MM.1S (cell line): Measurements from ENCODE around the gene MBD5.

Experiments
- DNase-seq: peaks from one replicate; pipeline ENCODE4 v3.0.0-alpha.2; 2015
- H2AFZ ChIP-seq: fragments of 300-600 bp; sonication (generic); 2 replicates; pipeline ENCODE4 v1.6.0; 2016; ENCODE audit warnings: antibody characterized with exemption, low read length
- H3F3A ChIP-seq: fragments of 300-600 bp; sonication (generic); 2 replicates; pipeline ENCODE4 v1.6.1; 2016; ENCODE audit warnings: mild to moderate bottlenecking, antibody characterized with exemption, low read length, moderate library complexity, mixed read lengths; ENCODE audit not compliant: insufficient read depth
- H3K27ac ChIP-seq: fragments of 300-600 bp; sonication (generic); 2 replicates; pipeline ENCODE4 v1.5.1; 2016; ENCODE audit warnings: mild to moderate bottlenecking, low read length
- H3K27me3 ChIP-seq: fragments of 300-600 bp; sonication (generic); replicated peaks from 2 replicates; pipeline ENCODE4 v1.6.0; 2016; ENCODE audit warnings: low read length; ENCODE audit not compliant: insufficient read depth
- H3K36me3 ChIP-seq: fragments of 300-600 bp; sonication (generic); replicated peaks from 2 replicates; pipeline ENCODE4 v1.6.1; 2016; ENCODE audit warnings: mild to moderate bottlenecking, low read length, mixed read lengths; ENCODE audit not compliant: insufficient read depth
- H3K4me1 ChIP-seq: fragments of 300-600 bp; sonication (generic); 2 replicates; pipeline ENCODE4 v1.6.1; 2016; ENCODE audit warnings: low read length, mixed read lengths
- H3K4me2 ChIP-seq: fragments of 300-600 bp; sonication (generic); 2 replicates; pipeline ENCODE4 v1.6.0; 2016; ENCODE audit warnings: low read depth, low read length
- H3K4me3 ChIP-seq: fragments of 300-600 bp; sonication (generic); 2 replicates; pipeline ENCODE4 v1.5.1; 2016; ENCODE audit warnings: low read length, mixed read lengths
- H3K79me2 ChIP-seq: fragments of 300-600 bp; sonication (generic); 2 replicates; pipeline ENCODE4 v1.6.1; 2016; ENCODE audit warnings: mixed run types, low read length, mixed read lengths
- H3K9ac ChIP-seq: fragments of 300-600 bp; sonication (generic); 2 replicates; pipeline ENCODE4 v1.6.1; 2016; ENCODE audit warnings: low read length, mixed read lengths
- H3K9me2 ChIP-seq: fragments of 300-600 bp; sonication (generic); replicated peaks from 2 replicates; pipeline ENCODE4 v1.6.1; 2016; ENCODE audit warnings: mild to moderate bottlenecking, low read length, mixed read lengths; ENCODE audit not compliant: insufficient read depth
- H3K9me3 ChIP-seq: fragments of 300-600 bp; sonication (generic); replicated peaks from 2 replicates; pipeline ENCODE4 v1.6.1; 2016; ENCODE audit warnings: mild to moderate bottlenecking, low read length, mixed read lengths; ENCODE audit not compliant: insufficient read depth
- H4K20me1 ChIP-seq: fragments of 300-600 bp; sonication (generic); 2 replicates; pipeline ENCODE4 v1.6.1; 2016; ENCODE audit warnings: mild to moderate bottlenecking, low read length, moderate library complexity, mixed read lengths; ENCODE audit not compliant: insufficient read depth
- CTCF ChIP-seq: fragments of 300-600 bp; sonication (generic); IDR thresholded peaks from 2 replicates; pipeline ENCODE4 v1.5.1; 2016; ENCODE audit warnings: antibody characterized with exemption, low read length, mixed read lengths
- EZH2 ChIP-seq: fragments of 300-600 bp; sonication (generic); optimal IDR thresholded peaks from 2 replicates; pipeline ENCODE3; 2017; ENCODE audit warnings: low read depth, mild to moderate bottlenecking, antibody characterized with exemption, low read length, mixed read lengths
- EZH2phosphoT487 ChIP-seq: fragments of 300-600 bp; sonication (generic); IDR thresholded peaks from 2 replicates; pipeline ENCODE4 v1.6.1; 2018; ENCODE audit warnings: antibody characterized with exemption, low read length

MBD5 gene

GRCh38 chr2:148244593-148245292 lies 223.9 kb downstream of the MBD5 start:
- no peak overlapping the region for H3K4me3 ChIP-seq
- no peaks in the 10 kb centered on the region for H3K36me3 ChIP-seq
- H3K27ac ChIP-seq: no peak overlapping the region
- TF ChIP-seq EZH2phosphoT487 (no peak), EZH2 (no peak), CTCF (no peak)
- H3K9ac ChIP-seq: no peak overlapping the region
- no peaks in the 10 kb centered on the region for H4K20me1 ChIP-seq
- H3K79me2 ChIP-seq: no peaks in the 10 kb centered on the region
- H3K9me2 ChIP-seq: no peaks in the 10 kb centered on the region
- H3K27me3 ChIP-seq: no peaks in the 10 kb centered on the region
- H3K9me3 ChIP-seq: no peaks in the 10 kb centered on the region
- H3F3A ChIP-seq: no peaks in the 10 kb centered on the region
- no peaks in the 10 kb centered on the region for H3K4me1 ChIP-seq
- H2AFZ ChIP-seq: no peak overlapping the region
- no peak for DNase-seq
- no peak overlapping the region for H3K4me2 ChIP-seq

DNA sequence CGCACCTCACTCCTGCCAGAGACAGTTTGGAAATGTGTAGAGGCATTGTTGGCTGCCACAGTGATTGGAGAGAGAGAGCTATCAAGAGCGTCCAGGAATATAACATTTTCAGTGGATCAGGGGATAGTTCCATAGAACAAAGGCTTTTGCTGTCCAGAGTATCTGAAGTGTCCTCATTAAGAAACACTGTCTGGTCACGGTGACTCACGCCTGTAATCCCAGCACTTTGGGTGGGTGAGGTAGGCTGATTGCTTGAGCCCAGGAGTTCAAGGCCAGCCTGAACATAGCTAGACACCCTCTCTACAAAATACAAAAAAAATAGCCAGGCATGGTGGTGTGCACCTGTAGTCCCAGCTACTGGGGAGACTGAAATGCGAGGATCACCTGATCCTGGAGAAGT lies 231.1 kb downstream of the MBD5 start:
- H3K4me2 ChIP-seq: no peak overlapping the region
- no peaks in the 10 kb centered on the region for H3F3A ChIP-seq

GRCh38 chr2:148252646-148253045 lies 231.8 kb downstream of the MBD5 start:
- no peaks in the 10 kb centered on the region for H3K79me2 ChIP-seq
- H3K27ac ChIP-seq: no peak overlapping the region
- TF ChIP-seq EZH2phosphoT487 (no peak), CTCF (no peak), EZH2 (no peak)
- no peaks in the 10 kb centered on the region for H4K20me1 ChIP-seq
- H3K4me2 ChIP-seq: no peak overlapping the region
- no peaks in the 10 kb centered on the region for H3K27me3 ChIP-seq
- no peaks in the 10 kb centered on the region for H3K9me3 ChIP-seq
- H3F3A ChIP-seq: no peaks in the 10 kb centered on the region
- no peak overlapping the region for H2AFZ ChIP-seq
- DNase-seq: no peak
- H3K9ac ChIP-seq: no peak overlapping the region
- H3K4me1 ChIP-seq: no peaks in the 10 kb centered on the region
- no peaks in the 10 kb centered on the region for H3K36me3 ChIP-seq
- H3K9me2 ChIP-seq: no peaks in the 10 kb centered on the region
- H3K4me3 ChIP-seq: no peak overlapping the region

More for the DNA sequence above, 231.1 kb downstream of the MBD5 start:
- Histone ChIP-seq H3K79me2 (no peaks in the 10 kb centered on the region), H4K20me1 (no peaks in the 10 kb centered on the region), H3K9me3 (no peaks in the 10 kb centered on the region), H3K9me2 (no peaks in the 10 kb centered on the region), H3K27me3 (no peaks in the 10 kb centered on the region), H3K4me3 (no peak overlapping the region), H3K9ac (no peak overlapping the region), H3K4me1 (no peaks in the 10 kb centered on the region), H3K27ac (no peak overlapping the region), H2AFZ (no peak overlapping the region), H3K36me3 (no peaks in the 10 kb centered on the region)
- TF ChIP-seq EZH2: no peak
- TF ChIP-seq CTCF: no peak
- no peak for TF ChIP-seq EZH2phosphoT487
- no peak for DNase-seq
